Fibroblast of lung (primary cell): Measurements from ENCODE around the gene MCEE. TPM values are rescaled to one million over a fixed set of nuclear protein-coding genes. Genes with fewer than 3 reads are reported as not detected.

ENCODE experiments used
- DNase-seq, 2 donors: peaks; one replicate each; pipeline versions ENCODE4 v3.0.0 to v3.0.0-alpha.2; 2010; ENCODE audit warnings: low read depth in 2 of 2
- H2AFZ ChIP-seq: 2 replicates; pipeline ENCODE4 v1.5.1; 2012; ENCODE audit warnings: low read length, control low read depth, inconsistent platforms
- H3K27ac ChIP-seq: 2 replicates; pipeline ENCODE4 v1.5.1; 2011; ENCODE audit warnings: low read length, control low read depth; ENCODE audit not compliant: insufficient read depth
- H3K27me3 ChIP-seq: 2 replicates; pipeline ENCODE4 v1.5.1; 2011; ENCODE audit warnings: mild to moderate bottlenecking, low read length; ENCODE audit not compliant: control insufficient read depth, insufficient read depth
- H3K36me3 ChIP-seq: 2 replicates; pipeline ENCODE4 v1.5.1; 2011; ENCODE audit warnings: low read length; ENCODE audit not compliant: control insufficient read depth, insufficient read depth
- H3K4me1 ChIP-seq: 2 replicates; pipeline ENCODE4 v1.5.1; 2011; ENCODE audit warnings: low read length; ENCODE audit not compliant: control insufficient read depth, insufficient read depth; ENCODE audit errors: extremely low read depth
- H3K4me2 ChIP-seq: 2 replicates; pipeline ENCODE4 v1.5.1; 2011; ENCODE audit warnings: low read length, control low read depth; ENCODE audit not compliant: insufficient read depth; ENCODE audit errors: extremely low read depth
- H3K4me3 ChIP-seq, 4 experiments: fragments of 200-600 bp in 1 of 4; sonication (generic) in 1 of 4; replicated peaks in 1 of 4; 2 replicates each; pipeline ENCODE4 v1.5.1; 2011 to 2016; ENCODE audit warnings: low read length in 4 of 4, low read depth in 3 of 4, mild to moderate bottlenecking in 3 of 4, control low read depth in 2 of 4, inconsistent platforms in 1 of 4, mixed read lengths in 1 of 4; ENCODE audit not compliant: insufficient read depth in 1 of 4; ENCODE audit errors: control extremely low read depth in 1 of 4
- H3K79me2 ChIP-seq: 2 replicates; pipeline ENCODE4 v1.5.1; 2012; ENCODE audit warnings: mild to moderate bottlenecking, low read length, inconsistent platforms; ENCODE audit not compliant: control insufficient read depth, insufficient read depth
- H3K9ac ChIP-seq: 2 replicates; pipeline ENCODE4 v1.5.1; 2011; ENCODE audit warnings: mild to moderate bottlenecking, low read length, control low read depth; ENCODE audit not compliant: insufficient read depth
- H3K9me3 ChIP-seq: 2 replicates; pipeline ENCODE4 v1.5.1; 2012; ENCODE audit warnings: low read depth, low read length; ENCODE audit not compliant: control insufficient read depth, insufficient read depth
- H4K20me1 ChIP-seq: 2 replicates; pipeline ENCODE4 v1.5.1; 2011; ENCODE audit warnings: low read length; ENCODE audit not compliant: control insufficient read depth, insufficient read depth; ENCODE audit errors: extremely low read depth
- EZH2 ChIP-seq: IDR thresholded peaks from 2 replicates; pipeline ENCODE4 v1.5.1; 2012; ENCODE audit warnings: low read length, control low read depth, mild to moderate bottlenecking; ENCODE audit errors: missing control alignments
- polyA plus RNA-seq, 2 donors: library from polyadenylated mRNA; depleted of rRNA in 1 of 2; stranded (reverse) in 1 of 2; unstranded in 1 of 2; fragments of >200 nt; gene quantifications; 2 replicates each; pipeline ENCODE4 v1.2.1, GENCODE V29; 2011 to 2012; ENCODE audit warnings: missing spikeins in 1 of 2
- total RNA-seq: library from RNA; depleted of rRNA; stranded (reverse); fragments of >200 nt; gene quantifications from 2 replicates; pipeline ENCODE4 v1.2.1, GENCODE V29; 2014
- TF ChIP-seq, protein P1 (sequence below), 2 donors: IDR thresholded peaks in 1 of 2; conservative IDR thresholded peaks in 1 of 2; 1 replicate in 1 of 2; 2 replicates in 1 of 2; pipeline ENCODE4 v1.5.1; 2011 to 2012; ENCODE audit warnings: low read length in 2 of 2, control low read depth in 1 of 2, inconsistent platforms in 1 of 2, low read depth in 1 of 2, mild to moderate bottlenecking in 1 of 2

Gene MCEE
- total and polyA plus RNA-seq, 2 donors (not counting 1 experiment from before 2014, with no cell fraction given), result 18.8 TPM

DNA sequence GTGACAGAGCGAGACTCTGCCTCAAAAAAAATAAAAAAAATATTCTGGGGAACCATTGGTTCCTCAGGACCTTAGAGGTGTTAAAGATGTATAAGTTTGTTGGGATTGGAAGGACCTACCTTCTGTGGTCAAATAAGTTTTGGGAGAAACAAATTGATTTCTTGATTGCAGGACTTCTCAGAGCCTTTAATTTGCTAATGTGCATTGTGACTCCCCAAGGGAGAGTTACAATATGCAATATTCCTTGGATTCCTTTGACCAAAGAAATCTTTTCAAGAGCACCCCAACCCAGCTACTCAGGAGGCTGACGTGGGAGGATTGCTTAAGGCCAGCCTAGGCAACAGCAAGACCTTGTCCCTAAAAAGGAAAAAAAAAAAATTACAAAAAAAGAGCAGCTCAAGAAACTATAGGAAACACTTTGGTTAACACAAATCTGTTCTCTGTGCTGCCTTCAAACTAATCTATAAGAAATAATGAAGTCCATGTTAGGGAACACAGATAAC, 55.1 kb downstream of the MCEE start:
- Histone ChIP-seq H3K4me3 (no peak overlapping the region), H3K9ac (no peak overlapping the region), H4K20me1 (no peaks in the 10 kb centered on the region), H3K4me2 (no peak overlapping the region), H3K9me3 (no peaks in the 10 kb centered on the region), H3K36me3 (peaks cover 24% of the 10 kb centered on the region), H3K27me3 (no peaks in the 10 kb centered on the region), H3K4me1 (peaks cover 2% of the 10 kb centered on the region), H3K27ac (no peak overlapping the region), H2AFZ (no peak overlapping the region), H3K79me2 (peaks cover 18% of the 10 kb centered on the region)
- DNase-seq, result no peak
- TF ChIP-seq, protein P1, sequence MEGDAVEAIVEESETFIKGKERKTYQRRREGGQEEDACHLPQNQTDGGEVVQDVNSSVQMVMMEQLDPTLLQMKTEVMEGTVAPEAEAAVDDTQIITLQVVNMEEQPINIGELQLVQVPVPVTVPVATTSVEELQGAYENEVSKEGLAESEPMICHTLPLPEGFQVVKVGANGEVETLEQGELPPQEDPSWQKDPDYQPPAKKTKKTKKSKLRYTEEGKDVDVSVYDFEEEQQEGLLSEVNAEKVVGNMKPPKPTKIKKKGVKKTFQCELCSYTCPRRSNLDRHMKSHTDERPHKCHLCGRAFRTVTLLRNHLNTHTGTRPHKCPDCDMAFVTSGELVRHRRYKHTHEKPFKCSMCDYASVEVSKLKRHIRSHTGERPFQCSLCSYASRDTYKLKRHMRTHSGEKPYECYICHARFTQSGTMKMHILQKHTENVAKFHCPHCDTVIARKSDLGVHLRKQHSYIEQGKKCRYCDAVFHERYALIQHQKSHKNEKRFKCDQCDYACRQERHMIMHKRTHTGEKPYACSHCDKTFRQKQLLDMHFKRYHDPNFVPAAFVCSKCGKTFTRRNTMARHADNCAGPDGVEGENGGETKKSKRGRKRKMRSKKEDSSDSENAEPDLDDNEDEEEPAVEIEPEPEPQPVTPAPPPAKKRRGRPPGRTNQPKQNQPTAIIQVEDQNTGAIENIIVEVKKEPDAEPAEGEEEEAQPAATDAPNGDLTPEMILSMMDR (conservative IDR thresholded peaks at IDR 0.05 in 1 of 2, IDR thresholded peaks at IDR 0.05 in 1 of 2; ENCODE audit: low read depth in 1 of 2, low read length in 2 of 2), result no peak
- TF ChIP-seq EZH2, result no peak

DNA sequence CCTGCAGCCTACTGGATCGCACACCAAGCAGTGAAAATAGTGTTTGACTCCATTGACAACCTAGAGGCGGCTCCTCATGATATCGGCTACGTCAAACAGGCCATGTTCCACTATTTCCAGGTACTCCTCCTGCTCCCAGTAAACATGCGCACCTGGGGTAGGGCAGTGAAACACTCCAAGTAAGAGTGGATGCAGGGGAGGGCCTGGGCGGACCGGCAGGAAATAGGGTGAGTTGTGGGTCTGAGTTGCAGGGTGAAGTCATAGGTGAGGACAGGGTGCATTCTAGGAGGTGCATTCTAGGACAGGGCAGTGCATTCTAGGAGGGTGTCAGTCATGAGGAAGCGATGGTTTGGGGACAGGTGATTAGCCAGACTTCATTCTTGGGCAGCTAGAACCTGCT, 56.6 kb downstream of the MCEE start:
- no peak overlapping the region for H2AFZ ChIP-seq
- H3K79me2 ChIP-seq, result peaks cover 30% of the 10 kb centered on the region
- no peaks in the 10 kb centered on the region for H3K9me3 ChIP-seq
- peaks cover 22% of the 10 kb centered on the region for H3K36me3 ChIP-seq
- no peaks in the 10 kb centered on the region for H3K27me3 ChIP-seq
- H3K4me1 ChIP-seq, result peaks cover 7% of the 10 kb centered on the region
- no peak for DNase-seq
- TF ChIP-seq EZH2, result no peak
- TF ChIP-seq, protein P1 (conservative IDR thresholded peaks at IDR 0.05 in 1 of 2, IDR thresholded peaks at IDR 0.05 in 1 of 2; ENCODE audit: low read depth in 1 of 2, low read length in 2 of 2), result no peak
- H3K27ac ChIP-seq, result no peak overlapping the region
- no peak overlapping the region for H3K4me3 ChIP-seq
- no peaks in the 10 kb centered on the region for H4K20me1 ChIP-seq
- no peak overlapping the region for H3K9ac ChIP-seq
- no peak overlapping the region for H3K4me2 ChIP-seq

DNA sequence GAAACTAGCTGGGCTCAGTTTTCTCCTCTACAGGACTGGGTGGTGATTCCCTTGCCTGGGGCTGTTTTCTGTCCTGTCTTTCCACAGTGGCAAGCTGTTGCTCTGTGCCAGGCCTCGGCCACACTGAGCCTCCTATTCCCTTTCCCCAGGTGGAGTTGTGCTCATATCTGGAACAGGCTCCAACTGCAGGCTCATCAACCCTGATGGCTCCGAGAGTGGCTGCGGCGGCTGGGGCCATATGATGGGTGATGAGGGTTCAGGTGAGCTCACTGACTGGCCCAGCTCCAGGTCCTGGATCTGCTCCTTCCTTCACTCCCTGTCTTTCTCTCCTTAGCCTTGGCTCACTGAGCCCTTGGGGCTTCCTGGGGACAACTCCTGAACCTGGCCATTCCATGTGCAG, 57.5 kb downstream of the MCEE start:
- Histone ChIP-seq H3K9ac (no peak overlapping the region), H3K4me1 (peaks cover 7% of the 10 kb centered on the region), H3K27ac (no peak overlapping the region), H2AFZ (no peak overlapping the region), H3K79me2 (peaks cover 30% of the 10 kb centered on the region), H3K9me3 (no peaks in the 10 kb centered on the region), H3K4me2 (no peak overlapping the region), H4K20me1 (no peaks in the 10 kb centered on the region), H3K27me3 (no peaks in the 10 kb centered on the region), H3K4me3 (no peak overlapping the region), H3K36me3 (peaks cover 22% of the 10 kb centered on the region)
- TF ChIP-seq, protein P1 (conservative IDR thresholded peaks at IDR 0.05 in 1 of 2, IDR thresholded peaks at IDR 0.05 in 1 of 2; ENCODE audit: low read depth in 1 of 2, low read length in 2 of 2), result no peak
- no peak for TF ChIP-seq EZH2
- no peak for DNase-seq
